NCI-H748 (cell line): Measurements from ENCODE around the gene MAP1A.
A peak's percentile ranks its signal among the peaks of the same experiment; 100 is the strongest.
"Not testable (repeated sequence)": the region's sequence is repeated elsewhere in the genome, so short reads cannot be mapped to it uniquely, and the experiment has no call there.

Experiments
- DNase-seq: peaks from one replicate; lab custom pipeline; 2025; ENCODE audit not compliant: unreplicated experiment; lab: John Stamatoyannopoulos, UW

MAP1A gene

GRCh38 chr15:43528542-43529007, 11.2 kb downstream of the MAP1A start:
- no peak for DNase-seq

GRCh38 chr15:43529141-43529540, 11.7 kb downstream of the MAP1A start:
- no peak for DNase-seq

- DNase-seq, result no peak
These were observed 12.4 kb downstream of the MAP1A start for GRCh38 chr15:43529587-43530345.

GRCh38 chr15:43531018-43531670, 13.7 kb downstream of the MAP1A start:
- peak; percentile 5 for DNase-seq

GRCh38 chr15:43532826-43533225, 15.4 kb downstream of the MAP1A start:
- not testable (repeated sequence) for DNase-seq

GRCh38 chr15:43534897-43535296, 17.5 kb downstream of the MAP1A start:
- DNase-seq, result no peak

- DNase-seq, result no peak
These were observed 20.7 kb downstream of the MAP1A start for GRCh38 chr15:43538091-43538490.

- no peak for DNase-seq
These were observed 24.4 kb downstream of the MAP1A start for GRCh38 chr15:43541785-43542184.

- no peak for DNase-seq
These were observed 26.9 kb downstream of the MAP1A start for GRCh38 chr15:43544266-43544665.

- no peak for DNase-seq
These were observed 28.0 kb downstream of the MAP1A start for GRCh38 chr15:43545426-43545825.

- no peak for DNase-seq
These were observed 30.1 kb downstream of the MAP1A start for GRCh38 chr15:43547539-43547938.

GRCh38 chr15:43550527-43551363, 33.3 kb downstream of the MAP1A start:
- DNase-seq, result no peak

- DNase-seq, result no peak
These were observed 34.8 kb downstream of the MAP1A start for GRCh38 chr15:43552256-43552655.

GRCh38 chr15:43552986-43553385, 35.6 kb downstream of the MAP1A start:
- DNase-seq, result no peak

GRCh38 chr15:43562753-43563152, 45.3 kb downstream of the MAP1A start:
- not testable (repeated sequence) for DNase-seq

- DNase-seq, result not testable (repeated sequence)
These were observed 46.4 kb downstream of the MAP1A start for GRCh38 chr15:43563793-43564192.

- DNase-seq, result not testable (repeated sequence)
These were observed 49.2 kb downstream of the MAP1A start for GRCh38 chr15:43566615-43567014.

- not testable (repeated sequence) for DNase-seq
These were observed 57.2 kb downstream of the MAP1A start for GRCh38 chr15:43574607-43575006.
